Astrocyte (in vitro differentiated cells and primary cell): ENCODE measurements around the gene DDR1.

Experiments
- EZH2 ChIP-seq: IDR thresholded peaks from 2 replicates; pipeline ENCODE4 v1.6.1; 2012; ENCODE audit warnings: mild to moderate bottlenecking, low read length, inconsistent platforms; ENCODE audit not compliant: insufficient read depth
- TF ChIP-seq, protein P1 (sequence below): IDR thresholded peaks from 2 replicates; pipeline ENCODE4 v1.5.1; 2011; ENCODE audit warnings: low read depth, mild to moderate bottlenecking, inconsistent platforms, low read length, moderate library complexity; ENCODE audit not compliant: insufficient read depth

DNA sequence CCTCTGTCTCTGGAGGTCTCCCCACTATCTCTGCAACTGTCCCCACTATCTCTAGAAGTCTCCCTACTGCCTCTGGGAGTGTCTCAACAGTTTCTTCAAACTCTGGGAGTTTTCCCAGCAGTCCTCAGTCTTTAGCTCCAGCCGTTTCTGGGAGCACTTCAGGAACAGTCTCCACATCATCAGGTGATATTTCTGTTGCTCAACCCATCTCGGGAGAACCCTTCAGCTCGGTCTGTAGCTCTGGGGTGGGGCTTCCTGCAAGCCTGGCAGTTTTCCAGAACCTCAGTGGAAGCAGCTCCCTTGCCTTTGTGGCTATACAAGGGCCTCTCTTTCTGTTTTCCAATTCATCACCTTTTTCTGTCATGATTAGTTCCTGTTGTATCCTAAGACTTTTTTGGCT lies 50.7 kb downstream of the DDR1 start:
- TF ChIP-seq, protein P1, sequence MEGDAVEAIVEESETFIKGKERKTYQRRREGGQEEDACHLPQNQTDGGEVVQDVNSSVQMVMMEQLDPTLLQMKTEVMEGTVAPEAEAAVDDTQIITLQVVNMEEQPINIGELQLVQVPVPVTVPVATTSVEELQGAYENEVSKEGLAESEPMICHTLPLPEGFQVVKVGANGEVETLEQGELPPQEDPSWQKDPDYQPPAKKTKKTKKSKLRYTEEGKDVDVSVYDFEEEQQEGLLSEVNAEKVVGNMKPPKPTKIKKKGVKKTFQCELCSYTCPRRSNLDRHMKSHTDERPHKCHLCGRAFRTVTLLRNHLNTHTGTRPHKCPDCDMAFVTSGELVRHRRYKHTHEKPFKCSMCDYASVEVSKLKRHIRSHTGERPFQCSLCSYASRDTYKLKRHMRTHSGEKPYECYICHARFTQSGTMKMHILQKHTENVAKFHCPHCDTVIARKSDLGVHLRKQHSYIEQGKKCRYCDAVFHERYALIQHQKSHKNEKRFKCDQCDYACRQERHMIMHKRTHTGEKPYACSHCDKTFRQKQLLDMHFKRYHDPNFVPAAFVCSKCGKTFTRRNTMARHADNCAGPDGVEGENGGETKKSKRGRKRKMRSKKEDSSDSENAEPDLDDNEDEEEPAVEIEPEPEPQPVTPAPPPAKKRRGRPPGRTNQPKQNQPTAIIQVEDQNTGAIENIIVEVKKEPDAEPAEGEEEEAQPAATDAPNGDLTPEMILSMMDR = no peak
- TF ChIP-seq EZH2 = no peak
